HuH-7 (cell line): ENCODE results near the gene TMEM87B.
A peak's percentile ranks its signal among the peaks of the same experiment; 100 is the strongest.
"Not testable (repeated sequence)": the region's sequence is repeated elsewhere in the genome, so short reads cannot be mapped to it uniquely, and the experiment has no call there.

ENCODE experiments used
- DNase-seq: peaks from one replicate; pipeline ENCODE4 v3.0.0; 2011; ENCODE audit warnings: low spot score

Gene TMEM87B

DNA sequence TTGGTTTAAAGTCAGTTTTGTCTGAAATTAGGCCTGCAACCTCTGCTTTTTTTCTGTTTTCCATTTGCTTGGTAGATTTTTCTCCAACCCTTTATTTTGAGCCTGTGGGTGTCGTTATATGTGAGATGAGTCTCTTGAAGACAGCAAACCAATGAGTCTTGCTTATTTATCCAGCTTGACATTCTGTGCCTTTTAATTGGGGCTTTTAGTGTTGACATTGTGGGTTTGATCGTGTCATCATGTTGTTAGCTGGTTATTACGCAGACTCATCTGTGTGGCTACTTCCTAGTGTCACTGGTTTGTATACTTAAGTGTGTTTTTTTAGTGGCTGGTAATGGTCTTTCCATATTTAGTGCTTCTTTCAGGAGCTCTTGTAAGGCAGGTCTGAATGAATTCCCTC is 18.8 kb downstream of the TMEM87B start:
- DNase-seq, result no peak

DNA sequence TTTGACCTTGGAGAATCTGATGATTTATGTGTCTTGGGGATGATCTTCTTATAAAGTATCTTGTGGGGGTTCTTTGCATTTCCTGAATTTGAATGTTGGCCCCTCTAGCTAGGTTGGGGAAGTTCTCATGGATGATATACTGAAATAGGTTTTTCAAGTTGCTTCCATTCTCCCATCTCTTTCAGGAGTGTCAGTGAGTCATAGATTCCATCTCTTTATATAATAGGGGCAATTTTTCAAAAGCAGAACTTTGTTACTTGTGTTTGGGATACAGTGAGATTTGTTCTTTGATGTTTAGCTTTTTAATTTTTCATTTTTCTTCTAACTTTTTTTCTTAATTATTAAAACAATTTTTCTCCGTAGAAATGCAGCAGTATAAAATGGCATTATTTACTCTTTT is 19.4 kb downstream of the TMEM87B start:
- no peak for DNase-seq

DNA sequence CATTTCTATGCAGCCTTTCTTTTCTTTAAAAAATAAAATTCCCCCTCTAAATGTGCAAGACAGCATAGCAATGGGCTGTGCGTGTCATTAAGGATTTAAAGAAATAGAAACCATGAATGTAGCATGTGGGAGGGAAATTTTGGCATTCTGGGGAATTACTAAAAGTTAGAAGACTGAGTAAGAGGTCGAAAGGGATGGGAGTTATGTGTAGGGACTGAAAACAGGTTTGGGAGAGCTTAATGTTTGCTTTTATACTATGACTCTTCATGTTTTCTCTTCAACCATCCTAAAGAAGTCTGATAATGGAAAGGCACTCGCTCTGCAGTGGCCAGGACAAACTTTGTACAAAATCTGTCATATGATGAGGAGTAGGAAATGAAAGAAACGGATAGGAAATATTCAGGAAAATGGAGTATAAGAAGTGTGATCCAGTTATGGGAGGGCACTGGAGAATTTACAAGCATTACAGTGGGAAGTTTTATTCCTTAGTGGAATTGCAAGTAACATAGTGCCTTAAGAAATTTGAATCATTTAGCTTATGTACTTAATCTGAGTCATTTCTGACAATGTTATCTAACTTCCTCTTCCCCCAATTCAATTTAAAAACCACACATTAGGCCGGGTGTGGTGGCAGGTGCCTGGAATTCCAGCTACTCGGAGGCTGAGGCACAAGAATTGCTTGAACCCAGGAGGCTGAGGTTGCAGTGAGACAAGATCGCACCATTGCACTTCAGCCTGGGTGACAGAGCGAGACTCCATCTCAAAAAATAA is 20.6 kb downstream of the TMEM87B start:
- no peak for DNase-seq

DNA sequence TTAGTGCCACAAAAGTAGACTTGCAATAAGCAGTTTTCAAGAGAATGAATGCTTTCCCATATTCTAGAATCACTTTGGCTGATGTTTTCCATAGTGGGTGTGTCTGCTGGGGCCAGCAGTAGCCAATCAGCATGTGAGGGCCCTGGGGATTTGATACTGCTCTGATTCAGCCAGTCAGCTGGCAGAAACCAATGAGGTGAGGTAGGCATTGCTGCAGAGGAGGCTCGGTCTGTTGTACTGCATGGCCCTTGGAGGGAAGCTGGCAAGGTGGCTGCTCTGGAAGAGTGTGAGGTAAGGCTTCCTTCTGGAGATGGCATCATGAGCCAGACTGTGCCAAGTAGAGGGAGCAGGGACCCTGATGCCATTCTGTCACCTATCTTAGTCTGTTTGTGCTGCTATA is 22.7 kb downstream of the TMEM87B start:
- DNase-seq, result no peak

DNA sequence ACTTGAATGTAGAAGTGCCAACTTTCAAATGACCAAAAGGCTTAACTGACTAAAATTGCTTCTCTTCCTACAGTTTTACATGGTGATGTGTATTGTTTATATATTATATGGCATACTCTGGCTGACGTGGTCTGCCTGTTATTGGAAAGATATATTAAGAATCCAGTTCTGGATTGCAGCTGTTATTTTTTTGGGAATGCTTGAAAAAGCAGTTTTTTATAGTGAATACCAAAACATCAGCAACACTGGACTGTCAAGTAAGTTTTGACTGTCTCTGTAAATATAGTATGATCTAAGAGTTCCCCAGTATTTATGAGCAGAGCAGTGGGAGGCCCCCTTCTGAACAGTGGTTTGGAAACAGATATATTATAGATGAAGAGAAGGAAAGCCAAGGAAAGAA is 26.2 kb downstream of the TMEM87B start:
- no peak for DNase-seq

DNA sequence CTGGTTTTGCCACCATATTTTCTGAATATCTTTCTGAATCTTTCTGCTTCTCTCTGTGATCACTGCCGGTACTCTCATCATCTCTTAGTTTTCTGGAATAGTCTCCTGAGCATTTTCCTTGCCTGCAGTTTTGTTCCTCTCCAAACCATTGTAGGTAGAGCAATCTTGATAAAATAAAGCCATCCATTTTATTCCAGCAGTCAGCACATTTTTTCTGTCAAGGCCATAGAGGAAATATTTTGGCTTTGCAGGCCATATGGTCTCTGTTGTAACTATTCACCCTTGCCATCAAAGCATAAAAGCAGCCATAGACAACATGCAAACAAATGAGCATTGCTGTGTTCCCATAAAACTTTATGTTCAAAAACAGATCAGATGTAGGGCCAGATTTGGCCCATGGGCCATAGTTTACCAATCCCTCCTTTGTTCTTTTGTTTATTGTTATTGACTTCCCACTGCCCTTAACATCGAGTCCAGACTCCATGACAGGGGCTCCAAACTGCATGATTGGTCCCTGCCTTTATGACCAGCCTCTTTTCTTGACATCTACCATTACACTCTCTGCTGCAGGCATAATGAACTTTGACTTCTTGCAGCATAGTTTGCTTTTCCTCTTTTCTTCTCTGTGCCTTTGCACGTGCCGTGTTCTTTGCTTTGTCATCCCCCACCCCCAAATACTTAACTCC is 29.8 kb downstream of the TMEM87B start:
- DNase-seq, result peak; percentile 36

DNA sequence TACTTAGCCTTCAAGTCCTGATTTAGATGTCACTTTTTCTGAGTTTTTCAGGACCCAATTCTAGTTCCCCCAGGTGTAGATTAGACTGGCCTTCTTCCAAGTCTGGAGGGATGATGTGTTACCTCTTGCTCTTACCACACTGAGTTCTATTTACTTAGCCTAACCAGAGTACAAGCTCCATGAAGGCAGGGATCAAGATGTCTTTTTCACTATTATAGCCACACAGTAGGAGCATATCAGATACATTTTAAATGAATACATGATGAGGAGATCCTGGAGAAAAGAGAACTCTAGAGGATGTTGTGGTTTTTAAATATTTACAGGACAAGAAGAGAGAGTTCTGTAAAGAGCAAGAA is 30.3 kb downstream of the TMEM87B start:
- DNase-seq, result no peak

DNA sequence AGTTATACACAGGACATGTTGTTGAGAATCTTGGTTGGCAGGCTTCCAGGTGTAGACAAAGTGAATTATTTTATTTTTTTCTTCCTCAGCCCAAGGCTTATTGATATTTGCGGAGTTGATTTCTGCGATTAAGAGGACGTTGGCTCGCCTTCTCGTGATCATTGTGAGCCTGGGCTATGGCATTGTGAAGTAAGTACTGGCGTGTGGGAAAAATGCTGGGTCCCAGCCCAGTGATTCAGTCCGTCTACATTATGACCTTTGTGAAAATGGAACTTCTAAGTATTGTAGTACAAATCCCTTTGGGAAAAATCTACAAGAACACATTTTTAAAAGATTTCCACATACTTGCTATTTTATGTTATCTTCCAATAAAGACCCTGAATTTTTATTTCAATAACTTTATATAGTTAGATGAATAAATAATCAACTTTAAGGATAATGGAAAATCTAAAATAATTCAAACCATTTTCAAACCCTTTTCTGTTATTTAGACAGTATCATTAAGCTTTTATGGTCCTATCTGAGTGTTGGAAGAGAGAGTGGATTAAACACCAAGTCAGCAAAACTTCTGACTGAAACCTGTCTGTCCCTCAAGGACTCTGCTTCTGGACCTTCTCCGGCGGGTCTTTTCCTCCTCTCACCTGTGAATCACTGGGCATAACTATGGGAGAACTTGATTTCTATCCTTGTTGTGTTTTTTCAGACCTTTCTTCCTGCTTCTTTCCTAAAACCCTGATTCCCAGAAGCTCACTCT is 31.0 kb downstream of the TMEM87B start:
- no peak for DNase-seq

DNA sequence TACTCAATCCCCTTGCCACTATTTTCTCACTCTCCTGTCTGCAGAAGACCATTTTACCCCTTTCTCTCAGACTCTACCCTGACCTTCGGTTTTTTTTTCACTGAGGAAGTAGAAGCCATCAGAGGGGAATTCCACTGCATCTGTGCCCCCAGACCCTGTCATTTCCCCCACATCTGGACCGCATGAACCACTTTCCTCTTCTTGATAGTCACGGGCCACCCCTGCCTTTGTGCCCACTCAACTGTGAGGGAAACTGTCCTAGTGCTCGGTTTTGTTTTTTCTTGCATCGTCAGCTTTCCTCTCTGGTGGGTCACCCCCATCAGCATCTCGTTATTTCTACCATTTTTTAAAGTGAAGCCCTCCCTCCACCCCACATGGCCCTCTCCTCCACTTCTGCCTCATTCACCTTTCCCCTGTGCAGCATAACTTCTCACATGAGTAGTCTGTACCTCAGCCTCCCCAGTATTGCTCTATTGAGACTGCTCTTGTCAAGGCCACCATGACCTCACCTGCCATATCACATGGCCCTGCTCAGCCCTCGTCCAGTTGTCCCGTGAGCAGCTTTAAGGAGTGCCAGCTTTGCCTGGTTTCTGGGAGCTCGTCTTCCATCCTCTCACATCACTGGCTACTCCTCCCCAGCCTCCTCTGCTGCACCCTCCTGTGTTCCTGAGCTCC is 32.4 kb downstream of the TMEM87B start:
- DNase-seq, result no peak

DNA sequence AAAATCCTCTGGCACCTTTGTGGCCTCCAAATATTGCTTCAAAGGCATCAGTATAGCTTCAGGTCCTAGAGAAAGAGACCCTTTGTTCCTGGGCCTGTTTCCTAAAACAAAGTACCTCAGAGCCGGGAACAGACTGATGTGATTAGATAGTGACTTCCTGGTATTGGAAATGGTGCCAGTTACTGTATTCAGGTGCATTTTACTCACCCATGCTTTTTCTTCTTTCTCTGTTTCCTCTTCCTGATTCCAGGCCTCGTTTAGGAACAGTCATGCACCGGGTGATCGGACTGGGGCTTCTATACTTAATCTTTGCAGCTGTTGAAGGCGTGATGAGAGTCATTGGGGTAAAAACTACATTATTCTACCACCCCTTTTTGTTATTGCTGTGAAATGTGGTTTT is 34.3 kb downstream of the TMEM87B start:
- DNase-seq, result no peak

DNA sequence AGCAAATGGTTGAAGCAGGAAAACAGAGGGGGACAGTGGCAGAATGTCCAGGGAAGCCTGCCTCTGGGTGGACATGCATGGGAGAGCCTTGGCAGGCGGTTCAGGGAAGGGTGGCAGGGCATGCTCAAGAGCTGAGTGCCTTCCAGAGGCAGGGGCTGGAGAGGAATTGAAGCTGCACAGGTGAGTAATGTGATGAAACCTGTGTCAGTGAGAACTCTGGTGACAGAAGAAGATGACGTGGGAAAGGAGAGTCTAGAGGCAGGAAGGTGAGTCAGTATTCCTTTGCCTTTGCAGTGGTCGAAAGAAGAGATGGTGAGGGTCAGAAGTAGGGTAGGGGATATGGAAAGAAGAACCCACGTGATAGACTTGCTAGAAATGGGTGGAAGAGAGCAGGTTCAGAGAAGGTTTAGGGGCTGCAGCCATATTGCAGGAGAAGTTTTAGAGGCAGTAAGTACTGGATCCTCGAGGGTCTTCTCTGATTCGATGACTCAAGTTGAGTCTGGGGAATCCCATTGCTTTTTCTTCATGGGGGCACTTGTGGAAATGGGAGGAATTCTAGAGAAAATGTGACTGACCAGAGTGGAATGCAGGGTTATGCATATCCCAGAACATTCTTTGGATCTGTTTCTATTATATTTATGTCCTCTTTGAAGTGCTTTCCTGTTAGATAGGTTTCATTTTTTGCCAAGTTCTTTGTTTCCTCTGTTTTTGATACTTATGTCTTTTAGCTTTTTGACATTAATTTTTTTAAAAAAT is 37.4 kb downstream of the TMEM87B start:
- DNase-seq, result no peak

DNA sequence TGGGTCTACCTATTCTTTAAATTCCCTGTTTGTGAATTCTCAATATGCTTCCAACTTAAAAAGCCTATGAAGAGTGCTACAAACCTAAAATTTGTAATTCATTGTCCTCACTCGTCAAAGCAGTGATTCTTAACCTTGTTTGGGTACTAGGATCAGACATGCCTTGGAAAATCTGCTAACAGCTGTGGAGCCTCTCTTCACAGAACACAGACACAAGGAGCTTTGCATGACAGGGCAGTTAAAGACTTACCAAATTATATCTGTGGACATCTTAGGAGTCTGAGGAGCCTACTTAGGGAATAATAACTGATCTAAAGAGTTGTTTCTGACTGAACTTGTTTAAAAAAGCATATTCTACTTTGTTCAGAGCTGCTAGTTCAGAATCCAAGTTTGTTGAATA is 38.1 kb downstream of the TMEM87B start:
- DNase-seq, result no peak

DNA sequence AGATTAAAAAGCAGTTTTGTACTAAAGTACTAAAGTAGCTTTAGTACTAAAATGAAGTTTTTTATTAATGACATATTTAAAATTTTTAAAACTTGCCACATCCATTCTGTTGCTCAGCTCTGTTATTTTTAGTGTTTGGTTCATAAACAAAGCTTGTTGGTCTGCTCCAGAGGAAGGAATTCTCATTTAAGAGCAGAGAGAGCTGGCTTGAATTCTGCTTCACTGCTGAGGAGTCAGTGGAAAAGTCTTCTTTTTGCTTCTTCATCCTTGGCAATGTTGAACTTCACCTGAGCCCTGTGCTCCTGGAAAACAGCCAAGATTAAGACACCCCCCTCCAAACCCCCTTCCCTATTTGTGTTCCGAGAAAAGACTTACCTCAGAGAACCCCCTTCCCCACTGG is 40.6 kb downstream of the TMEM87B start:
- no peak for DNase-seq

DNA sequence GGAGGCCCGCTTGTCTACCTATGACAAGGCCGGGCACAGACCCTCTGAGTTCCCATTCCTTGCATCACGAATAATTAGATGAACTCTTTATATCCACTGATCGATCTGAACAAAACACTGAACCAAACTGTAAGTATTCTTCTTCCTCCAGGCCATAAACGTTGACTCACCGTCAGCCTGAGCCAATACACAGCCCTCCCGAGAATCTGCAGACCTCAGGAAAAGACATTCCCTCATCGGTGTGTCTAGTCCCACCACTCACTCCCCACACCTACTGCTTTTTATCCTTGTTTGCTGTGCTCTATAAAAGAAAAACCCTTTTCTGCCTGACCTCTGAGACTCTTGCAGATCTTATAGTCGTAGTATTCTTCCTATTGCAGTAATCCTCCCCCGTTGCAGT is 41.0 kb downstream of the TMEM87B start:
- no peak for DNase-seq

DNA sequence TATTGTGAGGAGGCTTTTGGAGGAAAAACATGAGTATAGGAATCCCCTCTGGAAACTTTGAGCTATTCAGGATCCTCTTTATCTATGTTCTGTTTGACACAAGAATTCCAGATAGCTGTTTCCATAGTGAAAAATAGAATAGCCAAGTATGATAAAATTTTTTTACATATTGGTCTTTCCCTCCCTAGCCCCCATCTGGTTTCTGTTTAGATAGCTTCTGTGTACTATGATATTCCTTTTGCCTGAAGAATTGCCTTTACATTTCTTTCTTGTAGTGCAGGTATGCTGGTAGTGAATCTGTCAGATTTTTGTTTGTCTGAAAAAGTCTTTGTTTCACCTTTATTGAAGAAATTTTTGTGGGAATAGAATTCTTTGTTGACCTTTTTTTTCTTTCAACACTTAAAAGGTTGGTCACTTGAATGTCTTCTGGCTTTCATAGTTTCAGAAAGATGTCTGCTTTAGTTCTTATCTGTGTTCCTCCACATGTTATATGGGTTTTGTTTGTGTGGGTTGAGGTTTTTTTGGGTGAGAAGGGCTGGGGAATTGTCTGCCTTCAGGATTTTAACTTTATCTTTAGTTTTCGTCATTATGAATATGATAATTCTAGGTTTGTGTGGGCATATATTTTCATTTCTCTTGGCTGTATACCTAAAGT is 53.2 kb downstream of the TMEM87B start:
- no peak for DNase-seq

DNA sequence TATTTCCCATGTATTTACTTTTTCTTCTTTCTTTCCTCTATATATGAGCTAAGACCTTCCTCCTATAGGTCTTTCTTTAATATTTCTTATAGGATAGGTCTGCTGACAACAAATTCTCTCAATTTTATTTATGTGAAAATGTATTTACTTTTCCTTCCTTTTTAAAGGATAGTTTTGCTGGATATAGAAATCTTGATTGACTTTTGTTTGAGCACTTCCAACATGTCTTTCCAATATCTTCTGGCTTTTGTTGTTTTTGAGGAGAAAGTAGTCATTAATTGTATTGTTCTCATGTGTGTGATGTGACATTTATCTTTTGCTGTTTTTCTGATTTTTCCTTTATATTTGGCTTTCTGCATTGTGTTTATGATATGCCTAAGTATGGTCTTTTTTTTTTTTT is 54.2 kb downstream of the TMEM87B start:
- DNase-seq, result no peak

DNA sequence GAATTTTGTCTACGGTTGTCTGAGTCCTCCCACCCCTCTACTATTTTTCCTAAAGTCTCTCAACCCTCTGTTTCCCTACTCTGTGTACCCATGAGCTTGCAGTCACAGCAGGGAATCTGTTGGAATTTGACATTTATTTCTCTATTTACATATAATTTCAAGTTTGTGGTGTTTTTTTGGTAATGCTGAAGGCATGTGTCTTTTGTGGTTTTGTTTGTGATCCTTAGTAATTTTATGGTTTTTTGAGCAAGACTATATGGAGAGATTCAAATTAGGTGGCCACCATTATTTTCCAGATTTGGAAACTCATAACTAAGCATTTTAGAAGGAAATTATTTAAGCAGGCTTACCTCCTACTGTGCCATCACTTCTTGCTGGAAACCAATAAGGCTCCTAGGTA is 55.9 kb downstream of the TMEM87B start:
- DNase-seq, result no peak

DNA sequence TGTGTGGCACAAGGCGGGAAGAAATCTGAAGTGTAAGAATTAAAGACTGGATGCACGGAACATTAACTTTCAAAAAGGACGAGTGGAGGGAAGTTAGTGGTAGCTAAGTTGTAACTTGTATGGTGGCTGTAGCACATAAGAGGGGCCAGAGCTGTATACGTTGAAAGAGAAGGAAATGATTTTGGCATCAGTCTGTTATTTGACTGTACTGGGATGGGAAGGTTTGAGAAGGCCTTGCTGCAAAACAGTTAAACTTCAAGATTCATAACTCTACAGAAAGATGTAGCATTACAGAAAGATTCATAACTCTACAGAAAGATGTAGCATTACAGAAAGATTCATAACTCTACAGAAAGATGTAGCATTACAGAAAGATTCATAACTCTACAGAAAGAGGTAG is 58.3 kb downstream of the TMEM87B start:
- DNase-seq, result not testable (repeated sequence)

DNA sequence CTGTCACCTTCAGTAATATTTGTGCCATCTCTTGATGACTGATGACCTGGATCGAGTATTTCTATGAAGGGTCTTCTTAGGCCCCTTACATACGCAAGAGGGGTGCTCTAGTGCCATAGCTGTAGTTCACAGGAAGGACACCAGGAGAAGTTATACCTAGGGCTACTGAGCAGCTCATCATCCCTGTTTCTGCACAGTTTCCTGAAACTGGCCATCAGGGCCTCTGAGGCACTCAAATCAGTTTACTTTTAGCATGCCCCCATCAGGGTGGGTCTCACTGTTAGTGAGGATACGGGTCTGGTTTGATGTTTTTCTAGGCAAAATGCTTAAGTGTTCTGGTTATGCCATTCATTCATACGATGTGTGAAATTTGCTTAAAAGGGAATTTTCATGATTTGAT is 63.1 kb downstream of the TMEM87B start:
- no peak for DNase-seq

DNA sequence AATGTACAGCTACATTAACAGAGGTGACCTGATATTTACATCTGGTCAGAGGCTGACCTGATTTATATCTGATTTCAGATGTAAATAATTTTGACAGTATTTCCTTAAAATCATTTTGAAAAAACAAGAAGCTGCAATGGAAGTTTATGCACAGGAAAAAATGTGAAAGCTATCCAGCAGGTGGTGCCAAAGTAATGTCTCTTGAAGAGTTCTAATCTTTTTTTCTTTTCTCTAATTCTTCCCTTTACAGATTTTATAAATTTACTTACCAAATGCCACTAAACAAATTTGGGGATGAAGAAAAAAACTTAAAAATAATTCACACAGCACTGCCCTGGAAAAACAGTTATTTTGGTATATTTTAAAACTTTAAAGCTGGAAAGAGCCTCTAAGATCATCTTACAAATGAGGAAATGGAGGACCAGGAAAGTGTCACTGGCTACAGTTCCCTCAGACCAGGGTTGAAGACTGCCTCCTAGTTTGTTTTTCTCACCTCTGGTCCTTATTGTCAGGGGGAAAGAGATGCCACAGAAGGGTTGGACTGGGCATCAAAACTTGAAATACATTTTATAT is 66.7 kb downstream of the TMEM87B start:
- DNase-seq, result no peak

DNA sequence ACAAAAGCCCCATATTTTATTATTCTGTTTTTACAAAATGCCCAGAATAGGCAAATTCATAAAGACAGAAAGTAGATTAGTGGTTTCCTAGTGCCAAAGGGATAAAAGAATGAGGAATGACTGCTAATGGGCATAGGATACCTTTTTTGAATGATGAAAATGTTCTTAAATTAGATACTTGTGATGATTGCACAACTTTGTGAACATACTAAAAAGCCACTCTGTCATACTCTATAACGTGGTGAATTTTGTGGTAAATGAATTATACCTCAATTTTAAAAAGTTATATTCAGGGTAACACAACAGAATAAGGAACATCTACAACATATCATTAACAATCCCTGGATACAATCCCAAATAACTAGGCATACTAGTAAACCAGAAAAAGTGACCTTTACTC is 74.0 kb downstream of the TMEM87B start:
- DNase-seq, result no peak
